ENCODE data around the gene PAX8.
"Not testable (repeated sequence)": the region's sequence is repeated elsewhere in the genome, so short reads cannot be mapped to it uniquely, and the experiment has no call there.

DNA sequence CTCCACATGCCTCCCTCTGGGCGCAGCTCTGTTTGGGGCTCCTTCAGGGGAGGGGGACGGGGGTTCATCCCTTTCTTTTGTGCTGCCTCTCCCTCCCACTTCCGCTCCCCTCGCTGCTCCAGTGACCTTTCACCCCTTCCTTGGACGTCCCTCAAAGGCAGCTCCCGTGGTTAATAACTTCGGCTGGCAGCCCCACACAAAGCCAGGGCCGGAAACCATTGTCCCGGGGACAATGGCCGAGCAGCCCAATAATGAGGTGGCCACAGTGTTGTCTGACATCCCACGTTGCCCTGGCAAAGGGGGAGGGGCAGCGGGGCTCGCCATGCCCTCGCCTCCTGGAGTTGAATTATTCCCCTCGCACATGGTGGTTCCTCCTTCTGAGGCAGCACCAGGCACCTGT is 27.0 kb upstream of the PAX8 start:
- TF ChIP-seq, protein P1, sequence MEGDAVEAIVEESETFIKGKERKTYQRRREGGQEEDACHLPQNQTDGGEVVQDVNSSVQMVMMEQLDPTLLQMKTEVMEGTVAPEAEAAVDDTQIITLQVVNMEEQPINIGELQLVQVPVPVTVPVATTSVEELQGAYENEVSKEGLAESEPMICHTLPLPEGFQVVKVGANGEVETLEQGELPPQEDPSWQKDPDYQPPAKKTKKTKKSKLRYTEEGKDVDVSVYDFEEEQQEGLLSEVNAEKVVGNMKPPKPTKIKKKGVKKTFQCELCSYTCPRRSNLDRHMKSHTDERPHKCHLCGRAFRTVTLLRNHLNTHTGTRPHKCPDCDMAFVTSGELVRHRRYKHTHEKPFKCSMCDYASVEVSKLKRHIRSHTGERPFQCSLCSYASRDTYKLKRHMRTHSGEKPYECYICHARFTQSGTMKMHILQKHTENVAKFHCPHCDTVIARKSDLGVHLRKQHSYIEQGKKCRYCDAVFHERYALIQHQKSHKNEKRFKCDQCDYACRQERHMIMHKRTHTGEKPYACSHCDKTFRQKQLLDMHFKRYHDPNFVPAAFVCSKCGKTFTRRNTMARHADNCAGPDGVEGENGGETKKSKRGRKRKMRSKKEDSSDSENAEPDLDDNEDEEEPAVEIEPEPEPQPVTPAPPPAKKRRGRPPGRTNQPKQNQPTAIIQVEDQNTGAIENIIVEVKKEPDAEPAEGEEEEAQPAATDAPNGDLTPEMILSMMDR (IDR thresholded peaks at IDR 0.05), result not testable (repeated sequence)
- TF ChIP-seq POLR2A, POLR2AphosphoS5 (IDR thresholded peaks at IDR 0.05): not testable (repeated sequence)

Measured in gastroesophageal sphincter (tissue), 3 donors.